ENCODE results near the gene TTC3. TPM values are rescaled to one million over a fixed set of nuclear protein-coding genes. Genes with fewer than 3 reads are reported as not detected.

Gene TTC3
- total and polyA plus RNA-seq, 2 donors from 2014 or later = 22.3 to 102 TPM

- Histone ChIP-seq H3K36me3 (ENCODE audit: control insufficient read depth in 2 of 3, insufficient read depth in 3 of 3, low read length in 3 of 3) (peaks cover 6 to 23% (median 13%) of the 10 kb centered on the region in 3 donors), H3K4me1 (ENCODE audit: control insufficient read depth in 2 of 3, insufficient read depth in 2 of 3, low read depth in 1 of 3, low read length in 3 of 3) (no peaks in the 10 kb centered on the region), H3K4me3 (ENCODE audit: low read length in 3 of 3) (no peak overlapping the region), H3K9ac (ENCODE audit: low read length in 3 of 3) (no peak overlapping the region), H3K9me3 (ENCODE audit: control insufficient read depth in 2 of 3, insufficient read depth in 1 of 3, low read length in 3 of 3) (no peaks in the 10 kb centered on the region), H3K27ac (ENCODE audit: low read depth in 2 of 2, low read length in 2 of 2) (no peak overlapping the region), H3K27me3 (ENCODE audit: control insufficient read depth, insufficient read depth, low read length) (no peaks in the 10 kb centered on the region)
- intact Hi-C loops (cut with DNase I) = no loop called here
- FAIRE-seq (no peak), DNase-seq (no peak)
- no peak for TF ChIP-seq CTCF (IDR thresholded peaks at IDR 0.05; ENCODE audit: borderline replicate concordance, extremely low read depth, insufficient read depth)
Measured at GRCh38 chr21:37128076-37128475, 55.0 kb downstream of the TTC3 start.

- DNase-seq (no peak), FAIRE-seq (no peak)
- intact Hi-C loops (cut with DNase I) = no loop called here
- H3K9ac ChIP-seq (ENCODE audit: low read length in 3 of 3) = no peak overlapping the region
- TF ChIP-seq CTCF (IDR thresholded peaks at IDR 0.05; ENCODE audit: borderline replicate concordance, extremely low read depth, insufficient read depth) = no peak
- peaks cover 11 to 33% (median 21%) of the 10 kb centered on the region in 3 donors for H3K36me3 ChIP-seq (ENCODE audit: control insufficient read depth in 2 of 3, insufficient read depth in 3 of 3, low read length in 3 of 3)
- H3K27ac ChIP-seq (ENCODE audit: low read depth in 2 of 2, low read length in 2 of 2) = no peak overlapping the region
- no peak overlapping the region for H3K4me3 ChIP-seq (ENCODE audit: low read length in 3 of 3)
- no peaks in the 10 kb centered on the region for H3K4me1 ChIP-seq (ENCODE audit: control insufficient read depth in 2 of 3, insufficient read depth in 2 of 3, low read depth in 1 of 3, low read length in 3 of 3)
- H3K9me3 ChIP-seq (ENCODE audit: control insufficient read depth in 2 of 3, insufficient read depth in 1 of 3, low read length in 3 of 3) = no peaks in the 10 kb centered on the region
- H3K27me3 ChIP-seq (ENCODE audit: control insufficient read depth, insufficient read depth, low read length) = no peaks in the 10 kb centered on the region
Measured at GRCh38 chr21:37130971-37131370, 57.9 kb downstream of the TTC3 start.

GRCh38 chr21:37136261-37136660 lies 63.2 kb downstream of the TTC3 start:
- H3K4me1 ChIP-seq (ENCODE audit: control insufficient read depth in 2 of 3, insufficient read depth in 2 of 3, low read depth in 1 of 3, low read length in 3 of 3) = no peaks in the 10 kb centered on the region
- no peak for FAIRE-seq
- H3K9ac ChIP-seq (ENCODE audit: low read length in 3 of 3) = no peak overlapping the region
- no peak for TF ChIP-seq CTCF (IDR thresholded peaks at IDR 0.05; ENCODE audit: borderline replicate concordance, extremely low read depth, insufficient read depth)
- H3K4me3 ChIP-seq (ENCODE audit: low read length in 3 of 3) = no peak overlapping the region
- H3K36me3 ChIP-seq (ENCODE audit: control insufficient read depth in 2 of 3, insufficient read depth in 3 of 3, low read length in 3 of 3) = peaks cover 30 to 36% (median 33%) of the 10 kb centered on the region in 3 donors
- H3K27me3 ChIP-seq (ENCODE audit: control insufficient read depth, insufficient read depth, low read length) = no peaks in the 10 kb centered on the region
- H3K9me3 ChIP-seq (ENCODE audit: control insufficient read depth in 2 of 3, insufficient read depth in 1 of 3, low read length in 3 of 3) = no peaks in the 10 kb centered on the region
- intact Hi-C loops (cut with DNase I) = no loop called here
- no peak for DNase-seq
- no peak overlapping the region for H3K27ac ChIP-seq (ENCODE audit: low read depth in 2 of 2, low read length in 2 of 2)

- FAIRE-seq (no peak), DNase-seq (no peak)
- Histone ChIP-seq H3K27me3 (ENCODE audit: control insufficient read depth, insufficient read depth, low read length) (no peaks in the 10 kb centered on the region), H3K9me3 (ENCODE audit: control insufficient read depth in 2 of 3, insufficient read depth in 1 of 3, low read length in 3 of 3) (no peaks in the 10 kb centered on the region), H3K27ac (ENCODE audit: low read depth in 2 of 2, low read length in 2 of 2) (no peak overlapping the region), H3K36me3 (ENCODE audit: control insufficient read depth in 2 of 3, insufficient read depth in 3 of 3, low read length in 3 of 3) (peaks cover 27 to 36% (median 30%) of the 10 kb centered on the region in 3 donors), H3K9ac (ENCODE audit: low read length in 3 of 3) (no peak overlapping the region), H3K4me1 (ENCODE audit: control insufficient read depth in 2 of 3, insufficient read depth in 2 of 3, low read depth in 1 of 3, low read length in 3 of 3) (no peaks in the 10 kb centered on the region), H3K4me3 (ENCODE audit: low read length in 3 of 3) (no peak overlapping the region)
- no peak for TF ChIP-seq CTCF (IDR thresholded peaks at IDR 0.05; ENCODE audit: borderline replicate concordance, extremely low read depth, insufficient read depth)
- intact Hi-C loops (cut with DNase I) = no loop called here
Measured at GRCh38 chr21:37136744-37137143, 63.7 kb downstream of the TTC3 start.

All from kidney (tissue), 14 donors.